Right lobe of liver (tissue), 6 donors: ENCODE results near the gene WDR44. TPM values are rescaled to one million over a fixed set of nuclear protein-coding genes. Genes with fewer than 3 reads are reported as not detected.
"Not testable (repeated sequence)": the region's sequence is repeated elsewhere in the genome, so short reads cannot be mapped to it uniquely, and the experiment has no call there.

ENCODE experiments used
- ATAC-seq, 4 donors: fragments of 200-7000 bp; cut with Tn5 transposase; one replicate each; pipeline ENCODE4 v1.9.1; 2020; ENCODE audit warnings: mild to moderate bottlenecking in 4 of 4, moderate library complexity in 4 of 4
- DNase-seq, 3 donors: peaks; one replicate each; pipeline ENCODE4 v3.0.0-alpha.2; 2020
- H3K27ac ChIP-seq, 3 donors: fragments of 200-600 bp; one replicate each; pipeline ENCODE4 v1.8.0; 2022
- H3K27me3 ChIP-seq, 2 donors: fragments of 200-600 bp; one replicate each; pipeline ENCODE4 v1.8.0; 2022
- H3K36me3 ChIP-seq, 4 donors: fragments of 200-600 bp; sonication (generic) in 1 of 4; one replicate each; pipeline versions ENCODE4 v1.5.1 to v1.8.0; 2017 to 2022; ENCODE audit warnings: control low read depth in 1 of 4
- H3K4me1 ChIP-seq, 4 donors: fragments of 200-600 bp; sonication (generic) in 1 of 4; one replicate each; pipeline versions ENCODE4 v1.5.1 to v1.8.0; 2017 to 2022; ENCODE audit warnings: control low read depth in 1 of 4
- H3K4me3 ChIP-seq, 3 donors: fragments of 200-600 bp; one replicate each; pipeline ENCODE4 v1.8.0; 2022
- H3K9me3 ChIP-seq, 4 donors: fragments of 200-600 bp; sonication (generic) in 1 of 4; one replicate each; pipeline versions ENCODE4 v1.5.1 to v1.8.0; 2017 to 2022; ENCODE audit warnings: control low read depth in 1 of 4
- CTCF ChIP-seq, 4 donors: fragments of 200-600 bp in 3 of 4; fragments of 450-650 bp in 1 of 4; IDR thresholded peaks; one replicate each; pipeline versions ENCODE4 v1.5.1 to v1.8.0; 2016 to 2022; ENCODE audit warnings: antibody characterized with exemption in 4 of 4, mild to moderate bottlenecking in 2 of 4
- POLR2A ChIP-seq: fragments of 450-650 bp; IDR thresholded peaks from one replicate; pipeline ENCODE4 v1.6.1; 2017; ENCODE audit warnings: antibody characterized with exemption, mild to moderate bottlenecking
- WGBS: methylation state at CpG from one replicate; pipeline ENCODE4 v1.1.6; 2018; ENCODE audit warnings: low coverage, low lambda C conversion rate; ENCODE audit not compliant: insufficient coverage; ENCODE audit errors: missing lambda C conversion rate; 5-methylcytosine and 5-hydroxymethylcytosine counted together
- intact Hi-C, 2 donors: fragments of 100-400 bp; cut with DNase I; formaldehyde crosslinking; loops; one replicate each; pipeline versions ENCODE4 v1.11.2 to v1.14.1; 2022
- long read RNA-seq: library from polyadenylated mRNA; unstranded; transcript quantifications from one replicate; pipeline ENCODE4 v2.0.0, GENCODE V29; 2019
- total RNA-seq, 6 experiments: library from RNA; depleted of rRNA in 2 of 6; stranded (reverse); fragments of >200 nt in 2 of 6; fragmentation: NEBNext Ultra II Directional in 3 of 6; extraction: Animal tissue kit (Norgen Biotek cat#: 25700) in 3 of 6; gene quantifications; one replicate each; pipeline versions ENCODE4 v1.1.0 to v1.2.4, GENCODE V29; 2016 to 2023
- donor health status: DM: no; HTN: yes; CAD: no.
- donor health status: DM: no; HTN: no; CAD: no.
- donor health status: DM: no; HTN: no; CAD: no.
- donor health status: DM: no; HTN: yes; CAD: no.
- donor health status: DM: no; HTN: yes; CAD: no.

The WDR44 gene
- total RNA-seq = 10 to 100 TPM in 2 of 6 experiments, 1 to 10 TPM in 4; 6.2 to 11.6 (median 8.0) TPM
- long read RNA-seq, partial matches to known transcripts = 0 of 1 reads
- long read RNA-seq, other reads (novel, unspliced or antisense) = 1 of 1 reads

- Histone ChIP-seq H3K9me3 (peaks cover 0 to 3% (median 0%) of the 10 kb centered on the region in 4 donors), H3K27ac (peak within 1 kb of the TSS; percentile 73 to 91 (median 85)), H3K36me3 (no peaks in the 10 kb centered on the region), H3K4me3 (peak within 1 kb of the TSS; percentile 63 to 72 (median 65)), H3K27me3 (no peaks in the 10 kb centered on the region), H3K4me1 (no peaks in the 10 kb centered on the region)
- ATAC-seq = peak; percentile 93 to 98 (median 96)
- peak; percentile 84 for TF ChIP-seq POLR2A
- TF ChIP-seq CTCF (IDR thresholded peaks at IDR 0.05) = no peak
- DNase-seq = peak; percentile 94 to 97 (median 95)
- WGBS = 35% methylated on average over 44 of the region's 60 CpGs
- intact Hi-C loops = no loop called here
These were observed at the start of gene WDR44 for GRCh38 chrX:118345464-118346257. Gene WDR44, plus strand, starts transcription at chrX:118346106. Its CDS starts 398 bp downstream, at chrX:118346504.

- H3K36me3 ChIP-seq, H3K27ac ChIP-seq, H3K27me3 ChIP-seq, ATAC-seq, H3K4me1 ChIP-seq, H3K4me3 ChIP-seq, H3K9me3 ChIP-seq, DNase-seq, intact Hi-C loops: not testable (repeated sequence)
- WGBS = no CpG with 5 or more reads among the region's 2 CpGs
These were observed 40.1 kb upstream of the WDR44 start for GRCh38 chrX:118305827-118306226.

GRCh38 chrX:118315529-118315928 lies 30.4 kb upstream of the WDR44 start:
- DNase-seq = no peak
- H3K36me3 ChIP-seq = no peaks in the 10 kb centered on the region
- H3K4me3 ChIP-seq = no peak overlapping the region
- no peaks in the 10 kb centered on the region for H3K4me1 ChIP-seq
- no peak for ATAC-seq
- intact Hi-C loops = no loop called here
- H3K27ac ChIP-seq = no peak overlapping the region
- H3K9me3 ChIP-seq = no peaks in the 10 kb centered on the region
- WGBS = 61% methylated on average over 2 of the region's 2 CpGs
- H3K27me3 ChIP-seq = no peaks in the 10 kb centered on the region
- TF ChIP-seq POLR2A (no peak), CTCF (IDR thresholded peaks at IDR 0.05) (no peak)

- Histone ChIP-seq H3K4me3 (no peak overlapping the region), H3K27me3 (no peaks in the 10 kb centered on the region), H3K9me3 (no peaks in the 10 kb centered on the region), H3K4me1 (no peaks in the 10 kb centered on the region), H3K36me3 (no peaks in the 10 kb centered on the region), H3K27ac (no peak overlapping the region)
- ATAC-seq (no peak), DNase-seq (no peak)
- WGBS = 50% methylated on average over 1 of the region's 4 CpGs
- TF ChIP-seq CTCF (IDR thresholded peaks at IDR 0.05) (no peak), POLR2A (no peak)
- intact Hi-C loops = loop anchor here in 1 of 2 donors (10.0 kb wide), 1 partner anchor 270 kb away; no protein-coding TSS in a partner anchor
These were observed 21.3 kb upstream of the WDR44 start for GRCh38 chrX:118324588-118324987.

- Histone ChIP-seq H3K4me1 (no peaks in the 10 kb centered on the region), H3K9me3 (no peaks in the 10 kb centered on the region), H3K4me3 (no peak overlapping the region), H3K27ac (no peak overlapping the region), H3K36me3 (no peaks in the 10 kb centered on the region), H3K27me3 (no peaks in the 10 kb centered on the region)
- 25% methylated on average over 2 of the region's 2 CpGs for WGBS
- DNase-seq = no peak
- no peak for TF ChIP-seq POLR2A
- TF ChIP-seq CTCF (IDR thresholded peaks at IDR 0.05) = peak; percentile 25 to 39 (median 37)
- intact Hi-C loops = loop anchor here in 1 of 2 donors (10.0 kb wide), 1 partner anchor 269 kb away; no protein-coding TSS in a partner anchor
- ATAC-seq = peak in 1 of 4 donors; percentile 28
These were observed 20.5 kb upstream of the WDR44 start for GRCh38 chrX:118325453-118325852.
